Measurements from ENCODE around the gene MEIS1.

DNA sequence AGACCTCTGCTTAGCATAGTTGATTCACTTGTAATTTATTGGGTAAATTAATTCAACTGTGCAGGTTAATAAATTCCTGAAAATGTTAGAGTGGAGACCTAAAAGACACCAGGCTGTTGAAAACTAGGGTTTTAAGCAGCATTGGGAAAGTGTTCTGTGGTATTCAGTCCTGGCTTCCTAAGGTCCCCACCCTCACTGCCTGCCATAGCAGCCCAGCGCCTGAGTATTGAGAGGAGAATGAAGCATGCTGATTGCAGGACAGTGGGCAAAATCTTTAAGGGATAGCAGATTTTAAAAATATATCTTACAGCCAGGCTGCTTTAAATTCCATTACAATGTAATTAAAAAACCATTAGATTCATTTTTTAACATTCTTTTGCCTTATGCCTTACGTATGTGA, 20.6 kb downstream of the MEIS1 start:
- TF ChIP-seq, protein P1, sequence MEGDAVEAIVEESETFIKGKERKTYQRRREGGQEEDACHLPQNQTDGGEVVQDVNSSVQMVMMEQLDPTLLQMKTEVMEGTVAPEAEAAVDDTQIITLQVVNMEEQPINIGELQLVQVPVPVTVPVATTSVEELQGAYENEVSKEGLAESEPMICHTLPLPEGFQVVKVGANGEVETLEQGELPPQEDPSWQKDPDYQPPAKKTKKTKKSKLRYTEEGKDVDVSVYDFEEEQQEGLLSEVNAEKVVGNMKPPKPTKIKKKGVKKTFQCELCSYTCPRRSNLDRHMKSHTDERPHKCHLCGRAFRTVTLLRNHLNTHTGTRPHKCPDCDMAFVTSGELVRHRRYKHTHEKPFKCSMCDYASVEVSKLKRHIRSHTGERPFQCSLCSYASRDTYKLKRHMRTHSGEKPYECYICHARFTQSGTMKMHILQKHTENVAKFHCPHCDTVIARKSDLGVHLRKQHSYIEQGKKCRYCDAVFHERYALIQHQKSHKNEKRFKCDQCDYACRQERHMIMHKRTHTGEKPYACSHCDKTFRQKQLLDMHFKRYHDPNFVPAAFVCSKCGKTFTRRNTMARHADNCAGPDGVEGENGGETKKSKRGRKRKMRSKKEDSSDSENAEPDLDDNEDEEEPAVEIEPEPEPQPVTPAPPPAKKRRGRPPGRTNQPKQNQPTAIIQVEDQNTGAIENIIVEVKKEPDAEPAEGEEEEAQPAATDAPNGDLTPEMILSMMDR (IDR thresholded peaks at IDR 0.05) = no peak
- TF ChIP-seq POLR2A (IDR thresholded peaks at IDR 0.05) = no peak
